Measurements from ENCODE around the gene SHISA6.

- TF ChIP-seq EZH2 (IDR thresholded peaks at IDR 0.05) (no peak), CTCF (IDR thresholded peaks at IDR 0.05) (no peak)
Measured at GRCh38 chr17:11551442-11551841, 310.4 kb downstream of the SHISA6 start.
